NCI-H2107 treated with DMSO at 0.1 percent for 48 hours (cell line): ENCODE data around the gene CNTNAP3.
"Not testable (repeated sequence)": the region's sequence is repeated elsewhere in the genome, so short reads cannot be mapped to it uniquely, and the experiment has no call there.

Experiments used
- DNase-seq: peaks from one replicate; lab custom pipeline; 2025; ENCODE audit not compliant: unreplicated experiment; lab: John Stamatoyannopoulos, UW

Gene CNTNAP3

DNA sequence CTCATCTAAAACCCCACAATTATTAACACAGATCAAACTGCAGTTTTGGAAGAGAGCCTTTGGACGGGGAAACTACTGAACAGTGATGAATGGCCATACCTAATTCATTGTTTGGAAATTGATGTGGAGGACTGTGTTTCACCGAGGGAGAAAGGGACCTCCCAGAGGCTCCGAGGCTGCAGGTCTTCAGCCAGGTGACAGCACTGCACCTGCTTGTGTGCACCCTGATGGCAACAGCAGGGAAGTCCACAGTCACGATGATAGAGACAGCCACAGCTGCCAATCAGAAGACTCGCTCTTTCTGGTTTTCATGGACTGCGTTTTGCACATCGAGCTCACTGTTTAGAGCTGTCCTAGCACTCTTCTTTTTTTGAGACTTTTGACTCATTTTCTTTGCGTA, 214.4 kb downstream of the CNTNAP3 start:
- not testable (repeated sequence) for DNase-seq

DNA sequence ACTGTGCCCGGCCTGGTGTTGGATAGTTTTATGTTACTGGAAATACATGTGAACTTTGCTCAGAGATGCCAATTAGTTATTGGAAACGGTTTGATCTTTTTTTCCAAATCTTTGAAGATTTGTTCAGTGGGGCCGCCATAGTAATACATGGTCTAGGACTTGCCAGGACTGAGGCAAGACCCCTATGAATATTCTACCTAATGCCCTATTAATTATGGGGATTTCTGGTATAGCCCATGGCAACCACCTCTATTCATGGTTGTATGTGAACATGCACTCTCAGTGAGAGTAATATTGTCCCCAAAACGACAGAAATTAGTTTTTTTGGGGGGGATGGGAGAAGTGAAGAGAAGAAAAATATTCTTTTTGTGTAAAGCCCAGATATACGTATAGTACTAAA, 220.3 kb downstream of the CNTNAP3 start:
- DNase-seq, result not testable (repeated sequence)

- not testable (repeated sequence) for DNase-seq
These were observed 225.0 kb downstream of the CNTNAP3 start for GRCh38 chr9:39062966-39063365.

DNA sequence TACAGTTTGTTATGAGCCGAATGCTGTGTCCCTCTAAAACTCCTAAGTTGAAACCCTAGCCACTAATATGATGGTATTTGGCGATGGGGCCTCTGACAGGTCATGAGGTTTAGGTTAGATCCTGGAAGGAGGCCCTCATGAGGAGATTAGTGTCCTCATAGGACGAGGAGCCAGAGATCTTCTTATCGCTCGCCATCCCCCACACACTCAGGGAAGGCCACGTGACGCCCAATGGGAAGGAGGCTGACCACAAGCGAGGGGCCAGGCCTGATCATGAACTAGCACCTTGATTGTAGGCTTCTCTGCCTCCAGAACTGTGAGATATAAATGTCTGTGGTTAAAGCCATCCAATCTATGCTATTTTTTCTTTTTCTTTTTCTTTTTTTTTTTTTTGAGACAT, 233.5 kb downstream of the CNTNAP3 start:
- DNase-seq, result not testable (repeated sequence)

DNA sequence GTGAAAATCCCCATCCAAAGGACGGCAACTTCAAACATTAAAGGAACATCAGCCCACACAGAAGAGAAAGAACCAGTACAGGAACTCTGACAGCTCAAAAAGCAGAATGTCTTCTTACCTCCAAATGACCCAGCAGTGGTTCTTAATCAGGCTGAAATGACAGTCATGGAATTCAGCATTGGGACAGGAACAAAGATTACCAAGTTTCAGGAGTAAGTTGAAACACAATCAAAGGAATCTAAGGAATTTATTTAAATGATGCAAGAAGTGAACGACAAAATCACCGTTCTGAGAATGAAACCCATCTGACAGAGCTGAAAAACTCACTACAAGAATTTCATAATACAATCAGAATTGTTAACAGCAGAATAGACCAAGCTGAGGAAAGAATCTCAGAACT, 241.1 kb downstream of the CNTNAP3 start:
- not testable (repeated sequence) for DNase-seq

GRCh38 chr9:39042352-39042803, 245.6 kb downstream of the CNTNAP3 start:
- not testable (repeated sequence) for DNase-seq

GRCh38 chr9:39041774-39042173, 246.2 kb downstream of the CNTNAP3 start:
- not testable (repeated sequence) for DNase-seq

DNA sequence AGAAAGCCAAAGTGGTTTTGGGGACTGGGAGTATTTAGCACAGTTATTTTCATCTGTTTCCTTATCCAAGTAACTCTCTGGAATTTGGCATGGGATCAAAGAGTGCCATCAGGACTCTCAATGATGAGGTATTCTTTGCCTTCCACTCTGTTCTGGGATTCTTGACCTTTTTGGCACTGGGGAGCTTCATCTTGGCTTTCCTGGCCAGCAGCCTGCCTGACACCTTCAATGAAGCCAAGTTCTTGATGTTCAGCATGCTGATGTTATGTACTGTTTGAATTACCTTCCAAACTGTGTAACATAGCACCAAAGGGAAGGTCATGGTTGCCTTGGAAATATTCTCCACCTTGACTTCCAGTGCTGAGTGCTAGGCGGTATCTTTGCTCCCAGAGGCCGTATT, 248.8 kb downstream of the CNTNAP3 start:
- not testable (repeated sequence) for DNase-seq

- DNase-seq, result not testable (repeated sequence)
These were observed 249.7 kb downstream of the CNTNAP3 start for GRCh38 chr9:39038221-39038620.

- DNase-seq, result not testable (repeated sequence)
These were observed 254.1 kb downstream of the CNTNAP3 start for GRCh38 chr9:39033849-39034248.

DNA sequence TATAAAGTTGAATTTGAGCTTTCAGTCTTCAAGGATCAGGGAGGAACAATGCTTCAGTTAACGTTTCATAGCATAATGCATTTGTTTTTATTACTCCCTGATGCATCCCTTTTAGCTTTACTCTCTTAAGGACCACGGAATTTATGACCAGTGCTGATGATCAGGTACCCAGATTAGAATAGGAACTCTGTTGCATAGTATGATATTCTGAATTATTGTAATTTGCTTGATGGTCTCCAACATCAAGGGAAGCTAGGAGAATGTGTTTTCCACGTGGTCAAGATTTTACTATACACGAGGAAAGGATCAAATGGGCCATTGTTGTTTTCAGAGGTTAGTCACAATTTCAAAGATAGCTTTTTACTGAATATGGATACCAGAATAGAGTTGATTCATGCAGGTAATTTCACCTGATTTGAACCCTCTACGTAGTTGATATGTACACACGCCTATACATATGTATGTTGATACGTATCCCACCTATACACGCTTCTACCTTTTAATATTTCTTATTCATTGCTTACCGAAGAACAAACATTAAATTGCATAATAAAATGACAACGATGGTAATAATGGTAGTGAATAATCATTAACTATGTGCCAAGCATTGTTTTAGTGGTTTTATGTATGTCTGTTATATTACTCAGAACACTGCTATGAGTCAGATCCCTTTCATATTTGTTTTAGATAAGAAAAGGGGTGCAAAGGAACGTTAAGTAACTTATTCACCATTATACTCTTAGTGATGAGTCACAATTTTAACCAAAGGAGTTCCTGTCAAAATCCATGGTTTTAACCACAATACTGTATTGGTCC, 257.6 kb downstream of the CNTNAP3 start:
- not testable (repeated sequence) for DNase-seq

GRCh38 chr9:39028855-39029254, 259.1 kb downstream of the CNTNAP3 start:
- DNase-seq, result not testable (repeated sequence)

DNA sequence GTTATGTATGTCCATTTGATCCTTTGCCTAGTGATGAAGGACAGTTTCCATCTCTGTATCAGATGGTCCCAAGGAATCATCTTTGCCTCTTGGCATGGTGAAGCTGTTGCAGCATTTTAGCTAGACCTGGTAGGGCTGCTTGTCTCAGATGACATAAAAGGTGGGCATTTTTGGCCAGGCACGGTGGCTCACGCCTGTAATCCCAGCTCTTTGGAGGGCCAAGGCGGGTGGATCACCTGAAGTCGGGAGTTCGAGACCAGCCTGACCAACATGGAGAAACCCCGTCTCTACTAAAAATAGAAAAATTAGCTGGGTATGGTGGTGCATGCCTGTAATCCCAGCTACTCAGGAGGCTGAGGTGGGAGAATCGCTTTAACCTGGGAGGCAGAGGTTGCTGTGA, 259.8 kb downstream of the CNTNAP3 start:
- not testable (repeated sequence) for DNase-seq

GRCh38 chr9:39025911-39026588, 261.9 kb downstream of the CNTNAP3 start:
- not testable (repeated sequence) for DNase-seq
